ENCODE measurements around the gene PLCB2.
A peak's percentile ranks its signal among the peaks of the same experiment; 100 is the strongest.

Gene PLCB2

DNA sequence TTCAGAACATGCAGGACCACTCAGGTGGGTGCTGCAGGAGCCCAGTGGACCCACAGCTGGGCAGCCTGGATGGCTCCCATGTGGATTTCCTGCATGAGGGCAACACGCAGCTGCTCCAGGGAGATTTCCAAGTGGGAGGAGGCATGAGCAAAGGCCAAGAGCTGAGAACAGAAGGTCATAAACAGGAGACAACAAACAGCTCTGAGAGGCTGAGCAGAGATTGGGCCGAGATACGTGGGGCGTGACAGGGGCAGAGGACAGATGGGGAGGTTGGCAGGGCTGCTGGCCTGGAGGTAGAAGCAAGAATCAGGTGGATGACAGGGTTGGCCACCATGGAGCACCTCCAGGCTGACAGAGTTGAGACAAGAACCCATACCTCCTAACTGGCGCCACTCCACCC lies 46.0 kb upstream of the PLCB2 start:
- H3K9me3 ChIP-seq (ENCODE audit: control insufficient read depth, insufficient read depth, low read depth, low read length): no peaks in the 10 kb centered on the region
- CTCF ChIA-PET: interaction anchor here (0.6 to 1.1 kb wide), 4 partner anchors 9 to 157 kb away, joined by 3 to 5 read pairs (median 4); no protein-coding TSS in a partner anchor
- 0 out of 2 replicates have a peak, but pooled peaks cover 4% of the 10 kb centered on the region for H3K4me1 ChIP-seq (ENCODE audit: control insufficient read depth, insufficient read depth, low read length)
- no peak overlapping the region for H3K4me3 ChIP-seq (ENCODE audit: low read depth, low read length)
- POLR2A ChIA-PET: no interaction called here
- H3K36me3 ChIP-seq (ENCODE audit: control insufficient read depth in 2 of 2, insufficient read depth in 1 of 2, low read length in 2 of 2): no peaks in the 10 kb centered on the region
- TF ChIP-seq RBAK (tag by site-specific recombination; IDR thresholded peaks at IDR 0.05) (no peak), ZNF792 (tag by site-specific recombination; IDR thresholded peaks at IDR 0.05) (no peak), ZNF791 (tag by site-specific recombination; IDR thresholded peaks at IDR 0.05) (no peak), ZNF510 (tag by site-specific recombination; IDR thresholded peaks at IDR 0.05; ENCODE audit: insufficient replicate concordance) (no peak), GLIS1 (tag by site-specific recombination; IDR thresholded peaks at IDR 0.05) (0 out of 2 replicates have a peak, but pooled peaks have one; percentile 7)
- H3K27ac ChIP-seq (ENCODE audit: extremely low read depth, low read depth, low read length): no peak overlapping the region

DNA sequence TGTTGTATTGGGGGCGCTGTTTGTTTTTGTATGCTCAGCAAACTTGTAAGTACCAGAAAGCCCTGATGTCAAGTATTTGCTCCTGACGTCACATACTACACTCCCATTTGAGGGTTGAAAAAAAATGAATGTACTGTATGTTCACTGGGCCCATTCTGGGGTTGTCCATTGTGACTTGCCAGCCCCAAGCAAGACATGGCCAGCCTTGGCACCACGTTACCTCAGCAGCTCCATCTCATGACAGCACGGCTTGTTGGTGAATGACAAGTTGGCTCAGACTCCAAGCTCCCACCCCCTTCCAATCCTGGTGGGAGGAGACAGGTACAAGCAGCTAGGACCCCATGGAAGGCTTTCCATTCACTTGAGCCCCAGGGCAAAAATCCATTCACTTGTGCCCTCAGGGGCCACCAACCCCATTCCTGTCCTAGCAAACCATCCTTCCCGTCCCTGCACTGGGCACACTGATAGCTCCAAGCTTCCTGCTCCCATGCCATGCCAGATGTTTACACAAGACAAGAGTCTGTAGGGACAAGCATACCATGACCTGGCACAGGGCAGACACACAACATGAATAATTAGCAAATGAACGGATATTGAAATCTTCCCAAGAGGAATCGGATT lies 44.7 kb upstream of the PLCB2 start:
- POLR2A ChIA-PET: no interaction called here
- CTCF ChIA-PET: interaction anchor here (0.5 to 2.0 kb wide), 6 partner anchors 9 to 79 kb away, joined by 3 to 9 read pairs (median 3); partner anchors contain the start of gene PLCB2
- H3K27ac ChIP-seq (ENCODE audit: extremely low read depth, low read depth, low read length): no peak overlapping the region
- H3K9me3 ChIP-seq (ENCODE audit: control insufficient read depth, insufficient read depth, low read depth, low read length): no peaks in the 10 kb centered on the region
- H3K4me1 ChIP-seq (ENCODE audit: control insufficient read depth, insufficient read depth, low read length): 0 out of 2 replicates have a peak, but pooled peaks cover 4% of the 10 kb centered on the region
- TF ChIP-seq, protein P1, sequence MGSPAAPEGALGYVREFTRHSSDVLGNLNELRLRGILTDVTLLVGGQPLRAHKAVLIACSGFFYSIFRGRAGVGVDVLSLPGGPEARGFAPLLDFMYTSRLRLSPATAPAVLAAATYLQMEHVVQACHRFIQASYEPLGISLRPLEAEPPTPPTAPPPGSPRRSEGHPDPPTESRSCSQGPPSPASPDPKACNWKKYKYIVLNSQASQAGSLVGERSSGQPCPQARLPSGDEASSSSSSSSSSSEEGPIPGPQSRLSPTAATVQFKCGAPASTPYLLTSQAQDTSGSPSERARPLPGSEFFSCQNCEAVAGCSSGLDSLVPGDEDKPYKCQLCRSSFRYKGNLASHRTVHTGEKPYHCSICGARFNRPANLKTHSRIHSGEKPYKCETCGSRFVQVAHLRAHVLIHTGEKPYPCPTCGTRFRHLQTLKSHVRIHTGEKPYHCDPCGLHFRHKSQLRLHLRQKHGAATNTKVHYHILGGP (tag by site-specific recombination; IDR thresholded peaks at IDR 0.05): no peak
- TF ChIP-seq ZNF560 (tag by site-specific recombination; IDR thresholded peaks at IDR 0.05; ENCODE audit: borderline replicate concordance) (no peak), ZNF624 (tag by site-specific recombination; IDR thresholded peaks at IDR 0.05) (no peak)
- H3K4me3 ChIP-seq (ENCODE audit: low read depth, low read length): no peak overlapping the region
- no peaks in the 10 kb centered on the region for H3K36me3 ChIP-seq (ENCODE audit: control insufficient read depth in 2 of 2, insufficient read depth in 1 of 2, low read length in 2 of 2)

DNA sequence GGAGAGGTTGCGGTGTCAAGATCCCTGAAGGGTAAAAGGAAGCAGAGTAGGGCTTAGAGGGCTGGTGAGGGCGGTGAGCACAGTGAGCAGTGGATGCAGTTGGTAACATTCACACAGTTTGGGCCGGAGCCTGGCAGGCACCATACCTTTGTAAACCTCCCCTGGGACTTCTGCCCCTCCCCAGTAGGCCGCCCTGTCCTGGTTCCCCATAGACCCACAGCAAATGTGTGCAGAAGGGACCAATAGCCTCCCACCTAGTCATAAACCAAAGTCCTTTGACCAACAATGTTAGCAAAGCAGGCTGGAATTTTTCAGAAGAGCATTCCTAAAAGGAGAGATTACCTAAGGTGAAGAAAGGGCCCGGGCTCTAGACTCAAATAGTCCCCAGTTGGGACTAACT lies 41.4 kb upstream of the PLCB2 start:
- H3K4me1 ChIP-seq (ENCODE audit: control insufficient read depth, insufficient read depth, low read length): no peaks in the 10 kb centered on the region
- H3K36me3 ChIP-seq (ENCODE audit: control insufficient read depth in 2 of 2, insufficient read depth in 1 of 2, low read length in 2 of 2): no peaks in the 10 kb centered on the region
- H3K4me3 ChIP-seq (ENCODE audit: low read depth, low read length): no peak overlapping the region
- CTCF ChIA-PET: no interaction called here
- TF ChIP-seq KLF10 (tag by site-specific recombination; IDR thresholded peaks at IDR 0.05): no peak
- TF ChIP-seq, protein P2, sequence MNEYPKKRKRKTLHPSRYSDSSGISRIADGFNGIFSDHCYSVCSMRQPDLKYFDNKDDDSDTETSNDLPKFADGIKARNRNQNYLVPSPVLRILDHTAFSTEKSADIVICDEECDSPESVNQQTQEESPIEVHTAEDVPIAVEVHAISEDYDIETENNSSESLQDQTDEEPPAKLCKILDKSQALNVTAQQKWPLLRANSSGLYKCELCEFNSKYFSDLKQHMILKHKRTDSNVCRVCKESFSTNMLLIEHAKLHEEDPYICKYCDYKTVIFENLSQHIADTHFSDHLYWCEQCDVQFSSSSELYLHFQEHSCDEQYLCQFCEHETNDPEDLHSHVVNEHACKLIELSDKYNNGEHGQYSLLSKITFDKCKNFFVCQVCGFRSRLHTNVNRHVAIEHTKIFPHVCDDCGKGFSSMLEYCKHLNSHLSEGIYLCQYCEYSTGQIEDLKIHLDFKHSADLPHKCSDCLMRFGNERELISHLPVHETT (tag by site-specific recombination; IDR thresholded peaks at IDR 0.05): no peak
- no peak for TF ChIP-seq ZNF37A (tag by site-specific recombination; IDR thresholded peaks at IDR 0.05)
- no peak for TF ChIP-seq ZFP37 (tag by site-specific recombination; IDR thresholded peaks at IDR 0.05)
- TF ChIP-seq, protein P3, sequence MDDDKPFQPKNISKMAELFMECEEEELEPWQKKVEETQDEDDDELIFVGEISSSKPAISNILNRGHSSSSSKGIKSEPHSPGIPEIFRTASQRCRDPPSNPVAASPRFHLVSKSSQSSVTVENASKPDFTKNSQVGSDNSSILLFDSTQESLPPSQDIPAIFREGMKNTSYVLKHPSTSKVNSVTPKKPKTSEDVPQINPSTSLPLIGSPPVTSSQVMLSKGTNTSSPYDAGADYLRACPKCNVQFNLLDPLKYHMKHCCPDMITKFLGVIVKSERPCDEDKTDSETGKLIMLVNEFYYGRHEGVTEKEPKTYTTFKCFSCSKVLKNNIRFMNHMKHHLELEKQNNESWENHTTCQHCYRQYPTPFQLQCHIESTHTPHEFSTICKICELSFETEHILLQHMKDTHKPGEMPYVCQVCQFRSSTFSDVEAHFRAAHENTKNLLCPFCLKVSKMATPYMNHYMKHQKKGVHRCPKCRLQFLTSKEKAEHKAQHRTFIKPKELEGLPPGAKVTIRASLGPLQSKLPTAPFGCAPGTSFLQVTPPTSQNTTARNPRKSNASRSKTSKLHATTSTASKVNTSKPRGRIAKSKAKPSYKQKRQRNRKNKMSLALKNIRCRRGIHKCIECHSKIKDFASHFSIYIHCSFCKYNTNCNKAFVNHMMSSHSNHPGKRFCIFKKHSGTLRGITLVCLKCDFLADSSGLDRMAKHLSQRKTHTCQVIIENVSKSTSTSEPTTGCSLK (tag by site-specific recombination; IDR thresholded peaks at IDR 0.05): no peak
- TF ChIP-seq, protein P4, sequence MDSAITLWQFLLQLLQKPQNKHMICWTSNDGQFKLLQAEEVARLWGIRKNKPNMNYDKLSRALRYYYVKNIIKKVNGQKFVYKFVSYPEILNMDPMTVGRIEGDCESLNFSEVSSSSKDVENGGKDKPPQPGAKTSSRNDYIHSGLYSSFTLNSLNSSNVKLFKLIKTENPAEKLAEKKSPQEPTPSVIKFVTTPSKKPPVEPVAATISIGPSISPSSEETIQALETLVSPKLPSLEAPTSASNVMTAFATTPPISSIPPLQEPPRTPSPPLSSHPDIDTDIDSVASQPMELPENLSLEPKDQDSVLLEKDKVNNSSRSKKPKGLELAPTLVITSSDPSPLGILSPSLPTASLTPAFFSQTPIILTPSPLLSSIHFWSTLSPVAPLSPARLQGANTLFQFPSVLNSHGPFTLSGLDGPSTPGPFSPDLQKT (IDR thresholded peaks at IDR 0.05; ENCODE audit: borderline replicate concordance, low read depth, low read length): no peak
- TF ChIP-seq GLI4 (tag by site-specific recombination; IDR thresholded peaks at IDR 0.05): no peak
- TF ChIP-seq, protein P5, sequence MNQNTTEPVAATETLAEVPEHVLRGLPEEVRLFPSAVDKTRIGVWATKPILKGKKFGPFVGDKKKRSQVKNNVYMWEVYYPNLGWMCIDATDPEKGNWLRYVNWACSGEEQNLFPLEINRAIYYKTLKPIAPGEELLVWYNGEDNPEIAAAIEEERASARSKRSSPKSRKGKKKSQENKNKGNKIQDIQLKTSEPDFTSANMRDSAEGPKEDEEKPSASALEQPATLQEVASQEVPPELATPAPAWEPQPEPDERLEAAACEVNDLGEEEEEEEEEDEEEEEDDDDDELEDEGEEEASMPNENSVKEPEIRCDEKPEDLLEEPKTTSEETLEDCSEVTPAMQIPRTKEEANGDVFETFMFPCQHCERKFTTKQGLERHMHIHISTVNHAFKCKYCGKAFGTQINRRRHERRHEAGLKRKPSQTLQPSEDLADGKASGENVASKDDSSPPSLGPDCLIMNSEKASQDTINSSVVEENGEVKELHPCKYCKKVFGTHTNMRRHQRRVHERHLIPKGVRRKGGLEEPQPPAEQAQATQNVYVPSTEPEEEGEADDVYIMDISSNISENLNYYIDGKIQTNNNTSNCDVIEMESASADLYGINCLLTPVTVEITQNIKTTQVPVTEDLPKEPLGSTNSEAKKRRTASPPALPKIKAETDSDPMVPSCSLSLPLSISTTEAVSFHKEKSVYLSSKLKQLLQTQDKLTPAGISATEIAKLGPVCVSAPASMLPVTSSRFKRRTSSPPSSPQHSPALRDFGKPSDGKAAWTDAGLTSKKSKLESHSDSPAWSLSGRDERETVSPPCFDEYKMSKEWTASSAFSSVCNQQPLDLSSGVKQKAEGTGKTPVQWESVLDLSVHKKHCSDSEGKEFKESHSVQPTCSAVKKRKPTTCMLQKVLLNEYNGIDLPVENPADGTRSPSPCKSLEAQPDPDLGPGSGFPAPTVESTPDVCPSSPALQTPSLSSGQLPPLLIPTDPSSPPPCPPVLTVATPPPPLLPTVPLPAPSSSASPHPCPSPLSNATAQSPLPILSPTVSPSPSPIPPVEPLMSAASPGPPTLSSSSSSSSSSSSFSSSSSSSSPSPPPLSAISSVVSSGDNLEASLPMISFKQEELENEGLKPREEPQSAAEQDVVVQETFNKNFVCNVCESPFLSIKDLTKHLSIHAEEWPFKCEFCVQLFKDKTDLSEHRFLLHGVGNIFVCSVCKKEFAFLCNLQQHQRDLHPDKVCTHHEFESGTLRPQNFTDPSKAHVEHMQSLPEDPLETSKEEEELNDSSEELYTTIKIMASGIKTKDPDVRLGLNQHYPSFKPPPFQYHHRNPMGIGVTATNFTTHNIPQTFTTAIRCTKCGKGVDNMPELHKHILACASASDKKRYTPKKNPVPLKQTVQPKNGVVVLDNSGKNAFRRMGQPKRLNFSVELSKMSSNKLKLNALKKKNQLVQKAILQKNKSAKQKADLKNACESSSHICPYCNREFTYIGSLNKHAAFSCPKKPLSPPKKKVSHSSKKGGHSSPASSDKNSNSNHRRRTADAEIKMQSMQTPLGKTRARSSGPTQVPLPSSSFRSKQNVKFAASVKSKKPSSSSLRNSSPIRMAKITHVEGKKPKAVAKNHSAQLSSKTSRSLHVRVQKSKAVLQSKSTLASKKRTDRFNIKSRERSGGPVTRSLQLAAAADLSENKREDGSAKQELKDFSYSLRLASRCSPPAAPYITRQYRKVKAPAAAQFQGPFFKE (tag by site-specific recombination; IDR thresholded peaks at IDR 0.05; ENCODE audit: borderline replicate concordance): no peak
- no peak for TF ChIP-seq MZF1 (tag by site-specific recombination; IDR thresholded peaks at IDR 0.05; ENCODE audit: borderline replicate concordance)
- no peaks in the 10 kb centered on the region for H3K9me3 ChIP-seq (ENCODE audit: control insufficient read depth, insufficient read depth, low read depth, low read length)
- H3K27ac ChIP-seq (ENCODE audit: extremely low read depth, low read depth, low read length): no peak overlapping the region
- POLR2A ChIA-PET: no interaction called here
